ENCODE data around the gene NABP1. TPM values are rescaled to one million over a fixed set of nuclear protein-coding genes. Genes with fewer than 3 reads are reported as not detected.

Gene NABP1
- total RNA-seq, 1 experiment from 2014 or later: 3.2 TPM

DNA sequence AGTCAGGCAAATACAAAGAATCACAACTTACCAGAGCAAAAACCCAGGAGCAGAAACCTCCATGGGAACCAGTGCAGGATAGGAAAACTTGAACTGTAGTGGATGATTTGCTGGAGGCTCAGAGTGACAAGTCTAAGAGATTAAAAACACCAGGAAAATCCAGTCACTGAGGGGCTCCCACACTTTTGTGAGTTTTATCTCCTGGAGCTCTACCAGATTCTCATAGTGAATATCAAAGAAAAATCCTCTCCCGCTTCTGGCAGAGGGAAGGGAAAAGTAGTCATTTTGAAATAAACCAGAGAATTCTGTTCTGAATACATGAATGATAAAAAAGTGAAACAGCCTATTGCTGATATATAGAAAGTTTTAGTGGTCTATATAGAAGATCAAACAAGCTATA lies 23.1 kb downstream of the NABP1 start:
- Histone ChIP-seq H4K20me1 (ENCODE audit: control insufficient read depth, insufficient read depth, insufficient read length) (no peaks in the 10 kb centered on the region), H3K56ac (ENCODE audit: insufficient read length, low read depth, low read length) (no peak overlapping the region), H4K5ac (ENCODE audit: insufficient read length, low read depth, low read length) (no peak overlapping the region), H2BK120ac (ENCODE audit: low read depth, low read length, poor library complexity, severe bottlenecking) (no peak overlapping the region), H2AK5ac (ENCODE audit: insufficient read length, low read length) (no peak overlapping the region), H2BK20ac (ENCODE audit: low read depth, low read length, poor library complexity, severe bottlenecking) (no peak overlapping the region), H3T11ph (ENCODE audit: low read length) (no peak overlapping the region), H3K79me2 (ENCODE audit: insufficient read depth, low read length) (no peaks in the 10 kb centered on the region), H2AFZ (ENCODE audit: low read length) (no peak overlapping the region), H3K23ac (ENCODE audit: insufficient read length, low read depth, low read length) (no peak overlapping the region), H3K18ac (ENCODE audit: insufficient read length, low read depth, low read length) (no peak overlapping the region), H3K23me2 (ENCODE audit: insufficient read length, low read depth, low read length, poor library complexity, severe bottlenecking) (no peaks in the 10 kb centered on the region), H3K9ac (ENCODE audit: extremely low read depth, insufficient read length, low read length) (no peak overlapping the region), H3K4me2 (ENCODE audit: insufficient read depth, insufficient read length, low read length) (no peak overlapping the region), H4K8ac (replicated peaks; ENCODE audit: insufficient read length, low read depth, low read length) (no peak overlapping the region), H3K27me3 (ENCODE audit: insufficient read depth, low read length) (no peaks in the 10 kb centered on the region), H3K27ac (ENCODE audit: insufficient read length, low read depth, low read length) (no peak overlapping the region), H3K9me3 (ENCODE audit: control insufficient read depth, low read depth, low read length) (no peaks in the 10 kb centered on the region), H4K91ac (ENCODE audit: insufficient read length, low read depth, low read length) (no peak overlapping the region), H3K14ac (ENCODE audit: insufficient read depth, low read length) (no peak overlapping the region), H2BK15ac (ENCODE audit: low read depth, low read length) (no peak overlapping the region), H2BK12ac (ENCODE audit: insufficient read length, low read depth, low read length) (no peak overlapping the region), H3K4ac (ENCODE audit: low read depth, low read length) (no peak overlapping the region), H3K4me1 (ENCODE audit: insufficient read depth, low read length) (no peaks in the 10 kb centered on the region), H2BK5ac (ENCODE audit: insufficient read length, low read length) (no peak overlapping the region), H3K79me1 (ENCODE audit: insufficient read depth, low read depth, low read length, poor library complexity, severe bottlenecking) (no peaks in the 10 kb centered on the region)
- TF ChIP-seq, protein P1, sequence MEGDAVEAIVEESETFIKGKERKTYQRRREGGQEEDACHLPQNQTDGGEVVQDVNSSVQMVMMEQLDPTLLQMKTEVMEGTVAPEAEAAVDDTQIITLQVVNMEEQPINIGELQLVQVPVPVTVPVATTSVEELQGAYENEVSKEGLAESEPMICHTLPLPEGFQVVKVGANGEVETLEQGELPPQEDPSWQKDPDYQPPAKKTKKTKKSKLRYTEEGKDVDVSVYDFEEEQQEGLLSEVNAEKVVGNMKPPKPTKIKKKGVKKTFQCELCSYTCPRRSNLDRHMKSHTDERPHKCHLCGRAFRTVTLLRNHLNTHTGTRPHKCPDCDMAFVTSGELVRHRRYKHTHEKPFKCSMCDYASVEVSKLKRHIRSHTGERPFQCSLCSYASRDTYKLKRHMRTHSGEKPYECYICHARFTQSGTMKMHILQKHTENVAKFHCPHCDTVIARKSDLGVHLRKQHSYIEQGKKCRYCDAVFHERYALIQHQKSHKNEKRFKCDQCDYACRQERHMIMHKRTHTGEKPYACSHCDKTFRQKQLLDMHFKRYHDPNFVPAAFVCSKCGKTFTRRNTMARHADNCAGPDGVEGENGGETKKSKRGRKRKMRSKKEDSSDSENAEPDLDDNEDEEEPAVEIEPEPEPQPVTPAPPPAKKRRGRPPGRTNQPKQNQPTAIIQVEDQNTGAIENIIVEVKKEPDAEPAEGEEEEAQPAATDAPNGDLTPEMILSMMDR (conservative IDR thresholded peaks at IDR 0.05): no peak
- H3K27me3 Mint-ChIP-seq (ENCODE audit: low read depth): no peaks in the 10 kb centered on the region; the same call in 1 of the 2 replicates
- H3K4me3 Mint-ChIP-seq: no peak overlapping the region
- no peaks in the 10 kb centered on the region for H3K36me3 Mint-ChIP-seq (ENCODE audit: insufficient read depth in 1 of 3, low read depth in 3 of 3)
- peak overlapping the region in 1 of 3 experiments; percentile 81; a peak in 1 of 7 replicates for H3K27ac Mint-ChIP-seq
- DNase-seq: no peak
- H3K4me1 Mint-ChIP-seq: peaks cover 4 to 6% of the 10 kb centered on the region in 2 experiments
- no peaks in the 10 kb centered on the region; a peak in 1 of 5 replicates for H3K9me3 Mint-ChIP-seq
- WGBS (ENCODE audit: extremely low coverage, insufficient read length, low lambda C conversion rate): no CpG with 5 or more reads among the region's 1 CpG

All from H9 (cell line).